Measurements from ENCODE around the gene MAP3K6.

MAP3K6 gene

DNA sequence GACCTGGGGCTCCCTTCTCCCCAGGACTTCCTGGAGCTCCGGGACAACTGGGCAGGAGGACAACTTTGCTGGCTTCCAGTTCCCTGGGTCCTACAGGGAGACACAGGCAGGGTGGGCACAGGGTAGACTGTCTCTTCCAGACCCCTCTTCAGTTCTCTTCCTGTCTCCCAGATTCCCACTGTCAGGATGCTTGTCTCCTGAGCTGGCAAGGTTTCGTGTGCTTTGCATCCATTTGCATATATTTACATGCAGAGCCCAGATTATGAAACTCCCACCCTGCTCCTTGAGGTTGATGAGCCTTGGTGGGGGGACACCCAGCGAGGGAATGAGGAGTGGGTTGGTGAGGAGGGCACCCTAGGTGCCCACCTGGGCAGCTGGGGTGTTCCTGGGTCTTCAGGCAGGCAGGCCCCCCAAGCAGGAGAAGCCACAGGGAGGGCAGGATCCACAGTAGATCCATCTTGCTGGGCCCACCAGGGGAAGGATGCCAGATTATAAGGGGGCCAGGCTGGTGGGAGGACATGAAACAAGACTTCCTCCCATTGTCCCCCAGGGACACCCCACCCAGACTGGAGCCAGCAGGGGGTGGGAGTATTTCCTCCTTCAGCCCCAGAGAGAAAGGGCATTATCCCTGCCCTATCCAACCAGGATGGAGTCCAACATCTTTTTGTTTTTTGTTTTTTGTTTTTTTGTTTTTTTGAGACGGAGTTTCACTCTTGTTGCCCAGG lies 7.8 kb upstream of the MAP3K6 start, which contains the start of gene FCN3:
TSS of gene FCN3 (minus strand) at position 463 of the 725 bp plus-strand sequence. CDS start at position 457, 6 bp downstream.
- no peak for DNase-seq
- no peaks in the 10 kb centered on the region for H3K27me3 ChIP-seq (replicated peaks; ENCODE audit: control insufficient read depth, insufficient read depth, low read length, poor library complexity, severe bottlenecking)
- H3K27ac ChIP-seq (ENCODE audit: insufficient read depth, low read length, poor library complexity, severe bottlenecking) = no peak within 1 kb of the TSS
- H3K36me3 ChIP-seq (ENCODE audit: control insufficient read depth, insufficient read depth, low read length) = no peaks in the 10 kb centered on the region
- H3K4me1 ChIP-seq (ENCODE audit: control insufficient read depth, insufficient read depth, low read length, poor library complexity, severe bottlenecking) = no peaks in the 10 kb centered on the region
- H3K4me3 ChIP-seq (ENCODE audit: insufficient read depth, low read depth, low read length, poor library complexity, severe bottlenecking) = no peak within 1 kb of the TSS
- H3K9me3 ChIP-seq (ENCODE audit: control insufficient read depth, low read length) = no peaks in the 10 kb centered on the region

DNA sequence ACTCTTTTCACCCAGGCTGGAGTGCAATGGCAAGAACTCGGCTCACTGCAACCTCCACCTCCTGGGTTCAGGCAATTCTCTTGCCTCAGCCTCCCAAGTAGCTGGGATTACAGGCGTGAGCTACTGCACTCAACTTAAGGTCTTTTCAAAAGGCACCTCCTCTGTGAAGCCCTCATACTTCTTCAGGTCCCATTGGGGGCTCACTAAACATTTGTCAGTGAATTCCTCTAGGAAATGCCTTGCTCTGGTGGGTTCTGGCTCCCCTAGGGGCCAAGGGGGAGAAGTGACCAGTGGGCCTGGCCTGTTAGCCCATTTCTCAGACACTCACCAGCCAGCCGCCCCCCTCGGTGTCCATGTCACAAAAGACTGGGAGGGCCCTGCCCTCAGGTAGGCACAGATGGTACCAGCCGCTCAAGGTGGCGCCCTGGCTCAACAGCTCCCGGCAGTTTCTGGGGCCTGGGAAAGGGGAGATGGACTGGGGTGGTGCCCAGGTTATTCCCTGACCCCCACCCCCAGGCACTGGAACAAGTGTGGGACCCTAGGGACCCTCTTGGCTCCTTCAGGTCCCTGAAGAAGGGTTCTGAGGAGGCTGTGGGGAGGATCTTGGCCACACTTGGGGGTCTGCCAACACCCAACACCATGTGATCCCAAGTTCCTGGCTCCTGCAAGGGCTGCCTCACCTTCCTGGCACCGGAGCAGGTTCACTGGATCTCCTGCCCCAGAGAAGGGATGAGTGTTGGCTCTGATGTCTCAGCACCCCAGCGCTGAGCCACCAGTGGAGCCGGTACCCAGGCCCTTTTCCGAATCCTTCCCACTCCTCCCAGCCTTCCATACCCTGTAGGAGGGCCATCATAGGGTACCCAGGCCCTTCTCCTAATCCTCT lies 6.3 kb upstream of the MAP3K6 start:
- no peak for DNase-seq
- Histone ChIP-seq H3K4me3 (ENCODE audit: insufficient read depth, low read depth, low read length, poor library complexity, severe bottlenecking) (no peak overlapping the region), H3K4me1 (ENCODE audit: control insufficient read depth, insufficient read depth, low read length, poor library complexity, severe bottlenecking) (no peaks in the 10 kb centered on the region), H3K9me3 (ENCODE audit: control insufficient read depth, low read length) (no peaks in the 10 kb centered on the region), H3K36me3 (ENCODE audit: control insufficient read depth, insufficient read depth, low read length) (no peaks in the 10 kb centered on the region), H3K27me3 (replicated peaks; ENCODE audit: control insufficient read depth, insufficient read depth, low read length, poor library complexity, severe bottlenecking) (no peaks in the 10 kb centered on the region), H3K27ac (ENCODE audit: insufficient read depth, low read length, poor library complexity, severe bottlenecking) (no peak overlapping the region)

DNA sequence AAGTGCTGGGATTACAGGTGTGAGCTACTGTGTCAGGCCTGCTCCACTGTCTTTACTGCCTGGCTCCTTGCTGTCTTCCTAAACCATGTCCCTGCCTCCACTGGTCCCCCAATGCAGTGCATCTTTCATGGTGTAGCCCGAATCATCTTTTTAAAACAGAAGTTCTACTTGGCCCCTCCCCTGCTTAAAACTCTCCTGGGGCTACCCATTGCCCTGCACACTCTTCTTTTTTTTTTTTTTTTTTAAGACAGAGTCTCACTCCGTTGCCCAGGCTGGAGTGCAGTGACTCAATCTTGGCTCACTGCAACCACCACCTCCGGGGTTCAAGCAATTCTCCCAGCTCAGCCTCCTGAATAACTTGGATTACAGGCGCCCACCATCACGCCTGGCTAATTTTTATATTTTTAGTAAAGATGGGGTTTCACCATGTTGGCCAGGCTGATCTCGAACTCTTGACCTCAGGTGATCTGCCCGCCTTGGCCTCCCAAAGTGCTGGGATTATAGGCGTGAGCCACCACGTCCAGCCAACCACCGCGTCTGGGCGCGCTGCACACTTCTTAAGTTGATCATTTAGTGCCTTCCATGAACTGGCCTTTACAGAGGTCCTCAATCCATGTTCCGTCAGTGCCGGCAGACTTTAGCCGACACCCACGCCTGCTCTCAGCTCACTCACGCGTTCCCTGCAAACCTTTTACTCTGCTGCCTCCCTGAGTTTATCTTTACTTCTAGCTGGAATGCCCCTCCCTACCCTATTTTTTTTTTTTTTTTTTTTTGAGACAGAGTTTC lies 5.5 kb upstream of the MAP3K6 start:
- Histone ChIP-seq H3K4me1 (ENCODE audit: control insufficient read depth, insufficient read depth, low read length, poor library complexity, severe bottlenecking) (peaks cover under 1% of the 10 kb centered on the region), H3K36me3 (ENCODE audit: control insufficient read depth, insufficient read depth, low read length) (no peaks in the 10 kb centered on the region), H3K27ac (ENCODE audit: insufficient read depth, low read length, poor library complexity, severe bottlenecking) (no peak overlapping the region), H3K27me3 (replicated peaks; ENCODE audit: control insufficient read depth, insufficient read depth, low read length, poor library complexity, severe bottlenecking) (no peaks in the 10 kb centered on the region), H3K4me3 (ENCODE audit: insufficient read depth, low read depth, low read length, poor library complexity, severe bottlenecking) (no peak overlapping the region), H3K9me3 (ENCODE audit: control insufficient read depth, low read length) (no peaks in the 10 kb centered on the region)
- no peak for DNase-seq

DNA sequence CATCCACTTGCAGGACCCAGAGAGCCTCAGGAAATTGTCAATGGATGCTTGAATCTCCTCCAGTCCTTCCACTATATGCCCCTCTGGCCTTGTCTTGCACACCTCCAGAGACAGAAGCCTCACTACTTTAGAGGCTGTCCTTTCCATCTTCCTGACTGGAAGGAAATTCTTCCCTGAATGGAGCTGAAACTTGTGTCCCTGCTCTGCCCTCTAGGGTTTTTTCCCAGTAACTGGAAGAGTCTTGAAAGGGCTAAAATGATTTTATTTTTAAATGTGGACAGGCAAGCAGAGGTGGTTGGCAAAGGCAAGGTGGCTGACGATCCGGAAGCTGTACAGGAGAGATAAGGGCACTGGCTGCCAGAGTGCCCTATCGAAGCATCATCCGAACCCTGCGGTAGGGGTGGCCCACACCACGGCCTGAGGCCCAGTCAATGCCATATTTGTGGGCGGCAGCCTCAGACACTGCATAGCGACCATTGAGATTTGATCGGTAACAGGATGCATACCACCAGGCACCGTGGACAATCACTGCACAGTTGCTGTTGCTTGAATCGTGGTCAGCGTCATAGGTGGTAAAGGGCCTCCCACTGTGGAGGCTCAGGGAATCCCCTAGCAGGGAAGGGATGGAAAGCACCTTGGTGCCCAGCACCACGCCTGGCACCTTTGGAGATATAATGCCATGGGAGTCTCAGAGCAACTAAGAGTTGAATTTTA lies 2.3 kb upstream of the MAP3K6 start:
- Histone ChIP-seq H3K27me3 (replicated peaks; ENCODE audit: control insufficient read depth, insufficient read depth, low read length, poor library complexity, severe bottlenecking) (no peaks in the 10 kb centered on the region), H3K9me3 (ENCODE audit: control insufficient read depth, low read length) (no peaks in the 10 kb centered on the region), H3K27ac (ENCODE audit: insufficient read depth, low read length, poor library complexity, severe bottlenecking) (no peak overlapping the region), H3K4me3 (ENCODE audit: insufficient read depth, low read depth, low read length, poor library complexity, severe bottlenecking) (no peak overlapping the region), H3K36me3 (ENCODE audit: control insufficient read depth, insufficient read depth, low read length) (no peaks in the 10 kb centered on the region), H3K4me1 (ENCODE audit: control insufficient read depth, insufficient read depth, low read length, poor library complexity, severe bottlenecking) (peaks cover 20% of the 10 kb centered on the region)
- DNase-seq = no peak

DNA sequence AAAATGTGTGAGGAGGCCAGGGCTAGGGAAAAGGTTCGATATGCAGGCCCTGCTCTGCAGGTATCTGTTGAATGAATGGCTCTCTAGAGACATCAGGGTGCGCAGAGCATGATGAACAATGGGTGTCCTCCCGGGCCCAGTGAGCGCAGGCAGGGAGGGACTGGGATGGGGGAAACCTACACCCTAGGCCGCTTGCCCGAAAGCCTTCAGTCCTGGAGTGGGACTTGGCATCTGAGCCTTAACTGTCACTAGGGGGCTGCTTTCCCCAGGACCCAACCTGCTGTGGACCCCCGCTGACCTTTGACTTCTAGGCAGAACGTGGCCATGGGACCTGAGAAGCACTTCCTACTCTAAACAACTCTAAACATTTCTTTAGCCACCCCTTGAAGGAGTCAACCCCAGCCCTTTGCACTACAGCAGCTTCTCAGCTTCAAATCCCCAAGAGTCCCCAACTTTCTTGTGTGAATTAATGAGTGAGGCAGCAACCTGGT lies 444 bp upstream of the MAP3K6 start:
- no peak for DNase-seq
- Histone ChIP-seq H3K27me3 (replicated peaks; ENCODE audit: control insufficient read depth, insufficient read depth, low read length, poor library complexity, severe bottlenecking) (no peaks in the 10 kb centered on the region), H3K4me1 (ENCODE audit: control insufficient read depth, insufficient read depth, low read length, poor library complexity, severe bottlenecking) (peaks cover 20% of the 10 kb centered on the region), H3K36me3 (ENCODE audit: control insufficient read depth, insufficient read depth, low read length) (no peaks in the 10 kb centered on the region), H3K9me3 (ENCODE audit: control insufficient read depth, low read length) (no peaks in the 10 kb centered on the region), H3K4me3 (ENCODE audit: insufficient read depth, low read depth, low read length, poor library complexity, severe bottlenecking) (no peak overlapping the region), H3K27ac (ENCODE audit: insufficient read depth, low read length, poor library complexity, severe bottlenecking) (no peak overlapping the region)

DNA sequence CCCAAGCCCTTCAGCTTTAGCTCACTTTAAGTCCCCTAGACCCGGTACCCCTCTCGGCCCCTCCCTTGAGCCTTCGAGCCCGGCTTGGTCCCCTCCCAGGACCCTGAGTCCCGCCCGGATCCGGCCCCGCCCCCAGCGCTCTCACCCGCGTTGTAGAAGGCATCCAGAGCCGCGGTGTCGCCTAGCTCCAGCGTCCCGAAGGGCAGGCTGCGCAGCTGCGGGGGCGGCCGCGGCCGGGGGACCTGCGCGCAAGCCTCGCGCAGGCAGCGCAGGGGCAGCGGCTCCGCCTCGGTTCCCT lies 699 bp downstream of the MAP3K6 start:
- Histone ChIP-seq H3K4me3 (ENCODE audit: insufficient read depth, low read depth, low read length, poor library complexity, severe bottlenecking) (peak overlapping the region; percentile 72), H3K36me3 (ENCODE audit: control insufficient read depth, insufficient read depth, low read length) (no peaks in the 10 kb centered on the region), H3K4me1 (ENCODE audit: control insufficient read depth, insufficient read depth, low read length, poor library complexity, severe bottlenecking) (peaks cover 20% of the 10 kb centered on the region), H3K27ac (ENCODE audit: insufficient read depth, low read length, poor library complexity, severe bottlenecking) (peak overlapping the region; percentile 43), H3K27me3 (replicated peaks; ENCODE audit: control insufficient read depth, insufficient read depth, low read length, poor library complexity, severe bottlenecking) (no peaks in the 10 kb centered on the region), H3K9me3 (ENCODE audit: control insufficient read depth, low read length) (no peaks in the 10 kb centered on the region)
- peak; percentile 51 to 62 (median 57) for DNase-seq

DNA sequence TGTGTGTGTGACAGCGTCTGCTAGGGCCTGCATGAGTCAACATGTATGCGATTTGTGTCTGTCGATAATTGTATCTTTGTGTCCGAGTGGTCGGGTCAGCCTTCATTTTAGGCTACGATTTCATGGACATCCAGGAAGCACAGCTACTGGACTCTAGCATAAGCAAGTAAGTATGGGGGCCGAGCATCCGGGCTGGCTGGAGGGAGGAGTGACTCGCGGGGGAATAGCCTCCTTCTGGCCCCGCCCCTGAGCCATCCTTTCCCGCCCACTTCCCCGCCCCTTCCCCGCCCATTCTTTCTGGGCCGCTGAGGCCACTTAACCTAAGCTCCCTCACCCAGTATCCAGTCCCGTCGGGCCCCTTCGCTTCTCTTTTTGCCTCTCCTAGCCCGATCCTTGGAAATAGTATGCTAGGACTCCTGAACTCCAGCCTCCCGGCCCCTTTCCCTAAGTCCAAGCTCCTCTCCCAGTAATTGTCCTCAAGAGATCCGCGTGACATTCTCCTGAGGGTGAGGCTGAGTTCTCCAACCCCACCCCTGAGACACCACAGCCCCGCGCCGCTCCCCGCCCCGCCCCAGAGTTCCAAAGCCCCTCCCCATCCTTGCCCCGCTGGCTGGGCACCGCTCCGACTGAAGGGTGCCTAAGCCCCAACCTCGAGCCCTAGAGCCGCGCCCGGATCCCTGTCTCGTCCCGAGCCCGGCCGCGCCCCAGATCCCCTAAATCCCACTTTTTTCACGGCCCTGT lies 1.2 kb downstream of the MAP3K6 start:
- Histone ChIP-seq H3K4me3 (ENCODE audit: insufficient read depth, low read depth, low read length, poor library complexity, severe bottlenecking) (peak overlapping the region; percentile 72), H3K4me1 (ENCODE audit: control insufficient read depth, insufficient read depth, low read length, poor library complexity, severe bottlenecking) (peaks cover 20% of the 10 kb centered on the region), H3K9me3 (ENCODE audit: control insufficient read depth, low read length) (no peaks in the 10 kb centered on the region), H3K27ac (ENCODE audit: insufficient read depth, low read length, poor library complexity, severe bottlenecking) (peak overlapping the region; percentile 43), H3K27me3 (replicated peaks; ENCODE audit: control insufficient read depth, insufficient read depth, low read length, poor library complexity, severe bottlenecking) (no peaks in the 10 kb centered on the region), H3K36me3 (ENCODE audit: control insufficient read depth, insufficient read depth, low read length) (no peaks in the 10 kb centered on the region)
- DNase-seq = peak; percentile 68 to 70 (median 69)

DNA sequence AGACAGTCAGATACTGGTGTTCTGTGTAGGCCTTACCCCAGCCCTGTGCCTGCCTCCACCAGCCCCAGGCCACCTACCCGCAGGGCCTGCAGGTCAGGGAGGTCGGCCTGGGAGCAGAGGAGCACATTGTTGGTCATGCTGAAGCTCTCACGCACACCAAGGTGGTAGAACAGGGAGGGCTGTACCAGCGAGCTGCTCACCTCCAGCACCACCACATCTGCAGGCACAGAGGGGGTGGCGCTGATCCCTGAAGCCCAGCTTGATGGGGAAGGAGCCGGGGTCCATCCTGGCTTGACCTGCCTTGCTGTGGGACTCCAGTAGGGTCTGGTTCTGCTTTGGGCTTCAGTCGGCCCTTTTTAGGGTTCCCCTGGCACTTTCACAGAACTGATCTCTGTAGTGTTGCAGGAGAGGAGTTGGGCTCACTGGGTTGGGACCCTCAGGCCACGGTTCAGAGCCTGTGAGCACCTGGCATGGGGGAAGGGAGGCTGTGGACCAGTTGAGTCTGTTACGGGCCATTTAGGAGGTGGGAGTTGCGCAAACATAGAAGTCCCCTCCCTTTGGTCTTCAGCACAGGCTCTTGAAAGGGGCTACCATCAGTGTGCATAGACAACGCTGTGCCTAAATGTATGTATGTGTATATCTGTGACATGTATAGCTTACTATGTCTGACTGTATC lies 1.9 kb downstream of the MAP3K6 start:
- H3K9me3 ChIP-seq (ENCODE audit: control insufficient read depth, low read length) = no peaks in the 10 kb centered on the region
- H3K27me3 ChIP-seq (replicated peaks; ENCODE audit: control insufficient read depth, insufficient read depth, low read length, poor library complexity, severe bottlenecking) = no peaks in the 10 kb centered on the region
- no peak overlapping the region for H3K4me3 ChIP-seq (ENCODE audit: insufficient read depth, low read depth, low read length, poor library complexity, severe bottlenecking)
- no peak for DNase-seq
- no peak overlapping the region for H3K27ac ChIP-seq (ENCODE audit: insufficient read depth, low read length, poor library complexity, severe bottlenecking)
- peaks cover 23% of the 10 kb centered on the region for H3K4me1 ChIP-seq (ENCODE audit: control insufficient read depth, insufficient read depth, low read length, poor library complexity, severe bottlenecking)
- no peaks in the 10 kb centered on the region for H3K36me3 ChIP-seq (ENCODE audit: control insufficient read depth, insufficient read depth, low read length)

Measured in effector memory CD4-positive, alpha-beta T cell (primary cell).